Panc1 (cell line): ENCODE measurements around the gene OR11A1. TPM values are rescaled to one million over a fixed set of nuclear protein-coding genes. Genes with fewer than 3 reads are reported as not detected.
"Not testable (repeated sequence)": the region's sequence is repeated elsewhere in the genome, so short reads cannot be mapped to it uniquely, and the experiment has no call there.

ENCODE experiments used
- ATAC-seq: fragments of 200-7000 bp; cut with Tn5 transposase; 2 replicates; pipeline ENCODE4 v1.9.1; 2020; ENCODE audit warnings: mild to moderate bottlenecking, moderate library complexity
- BruUV-seq: library from RNA; stranded (reverse); fragments of 400-500 nt; replicated peaks from 2 replicates; lab custom pipeline; 2021; lab: Mats Ljungman, UMichigan
- CTCF ChIA-PET: fragments of 300-600 bp; sonication (Branson Sonifier 250); formaldehyde crosslinking; loops from one replicate; lab custom pipeline; 2022; ENCODE audit warnings: antibody characterized with exemption; lab: Charles Lee
- POLR2A ChIA-PET: fragments of 300-600 bp; sonication (Branson Sonifier 250); formaldehyde crosslinking; loops from one replicate; lab custom pipeline; 2022; ENCODE audit warnings: antibody characterized with exemption; lab: Charles Lee
- DNase-seq: peaks from one replicate; pipeline ENCODE4 v3.0.0-alpha.2; 2010; ENCODE audit warnings: low read depth, low spot score
- H3K27ac ChIP-seq: 2 replicates; pipeline ENCODE4 v1.5.1; 2011; ENCODE audit warnings: mild to moderate bottlenecking, low read length, inconsistent platforms
- H3K27me3 ChIP-seq: fragments of 200-500 bp; sonication (Bioruptor generic); 2 replicates; pipeline ENCODE4 v1.6.0; 2014; ENCODE audit warnings: low read length, inconsistent platforms; ENCODE audit not compliant: control insufficient read depth, insufficient read depth
- H3K36me3 ChIP-seq: fragments of 200-500 bp; sonication (Bioruptor generic); 2 replicates; pipeline ENCODE4 v1.5.1; 2014; ENCODE audit warnings: inconsistent platforms, mild to moderate bottlenecking, low read length, moderate library complexity; ENCODE audit not compliant: control insufficient read depth, insufficient read depth
- H3K4me1 ChIP-seq: 2 replicates; pipeline ENCODE4 v1.5.1; 2011; ENCODE audit warnings: inconsistent platforms, mild to moderate bottlenecking, low read length, moderate library complexity; ENCODE audit not compliant: control insufficient read depth, insufficient read depth
- H3K4me3 ChIP-seq, 2 experiments: 2 replicates each; pipeline ENCODE4 v1.5.1; 2011 to 2012; ENCODE audit warnings: low read depth in 2 of 2, low read length in 2 of 2, mild to moderate bottlenecking in 2 of 2, inconsistent platforms in 1 of 2, moderate library complexity in 1 of 2
- H3K9me3 ChIP-seq: fragments of 200-500 bp; sonication (Bioruptor generic); 2 replicates; pipeline ENCODE4 v1.5.1; 2014; ENCODE audit warnings: low read depth, mild to moderate bottlenecking, inconsistent platforms, low read length, moderate library complexity; ENCODE audit not compliant: control insufficient read depth, insufficient read depth
- CTCF ChIP-seq: fragments of 450-650 bp; IDR thresholded peaks from 2 replicates; pipeline ENCODE4 v1.5.1; 2017; ENCODE audit warnings: mild to moderate bottlenecking
- POLR2AphosphoS5 ChIP-seq: IDR thresholded peaks from 2 replicates; pipeline ENCODE4 v1.6.1; 2012; ENCODE audit warnings: mild to moderate bottlenecking, low read depth, low read length, moderate library complexity
- SIN3A ChIP-seq: IDR thresholded peaks from 2 replicates; pipeline ENCODE4 v1.6.1; 2012; ENCODE audit warnings: low read depth, mild to moderate bottlenecking, low read length, moderate library complexity, borderline replicate concordance; ENCODE audit not compliant: insufficient read depth
- TCF7L2 ChIP-seq: IDR thresholded peaks from 2 replicates; pipeline ENCODE4 v1.6.1; 2011; ENCODE audit warnings: mild to moderate bottlenecking, low read depth, low read length, inconsistent platforms
- in situ Hi-C: cut with HindIII; loops from 2 replicates; pipeline ENCODE4 v1.10.0; 2016; ENCODE audit warnings: low sequenced_read_pairs, low pct_unique_long_range_greater_than_20kb
- intact Hi-C: fragments of 100-400 bp; cut with micrococcal nuclease; formaldehyde crosslinking; loops from one replicate; pipeline ENCODE4 v1.10.0; 2022; ENCODE audit not compliant: unreplicated experiment
- total RNA-seq: library from RNA; stranded (reverse); gene quantifications from one replicate; pipeline ENCODE4 v1.2.1, GENCODE V29; 2021; ENCODE audit not compliant: unreplicated experiment
- TF ChIP-seq, protein P1 (sequence below), 2 experiments: IDR thresholded peaks; 2 replicates each; pipeline ENCODE4 v1.6.1; 2011 to 2012; ENCODE audit warnings: low read depth in 2 of 2, control low read depth in 1 of 2, low read length in 1 of 2, mild to moderate bottlenecking in 1 of 2, moderate library complexity in 1 of 2; ENCODE audit not compliant: insufficient read depth in 1 of 2

Gene OR11A1
- total RNA-seq, 1 experiment from 2014 or later = not detected

GRCh38 chr6:29444031-29444430 lies 12.8 kb downstream of the OR11A1 start:
- H3K9me3 ChIP-seq, in situ Hi-C loops, DNase-seq, H3K36me3 ChIP-seq, H3K27ac ChIP-seq, H3K4me3 ChIP-seq, H3K4me1 ChIP-seq, POLR2A ChIA-PET, H3K27me3 ChIP-seq, intact Hi-C loops, BruUV-seq, ATAC-seq, CTCF ChIA-PET: not testable (repeated sequence)

- intact Hi-C loops (no loop called here), in situ Hi-C loops (no loop called here)
- no peaks in the 10 kb centered on the region; the same call in 1 of the 2 replicates for H3K27me3 ChIP-seq
- BruUV-seq = no TSS peak
- POLR2A ChIA-PET = no interaction called here
- CTCF ChIA-PET = no interaction called here
- no peaks in the 10 kb centered on the region for H3K36me3 ChIP-seq
- H3K4me3 ChIP-seq = no peak overlapping the region
- H3K9me3 ChIP-seq = no peaks in the 10 kb centered on the region
- no peaks in the 10 kb centered on the region for H3K4me1 ChIP-seq
- DNase-seq (no peak), ATAC-seq (no peak)
- TF ChIP-seq CTCF (no peak), POLR2AphosphoS5 (no peak), TCF7L2 (no peak), SIN3A (no peak)
- TF ChIP-seq, protein P1, sequence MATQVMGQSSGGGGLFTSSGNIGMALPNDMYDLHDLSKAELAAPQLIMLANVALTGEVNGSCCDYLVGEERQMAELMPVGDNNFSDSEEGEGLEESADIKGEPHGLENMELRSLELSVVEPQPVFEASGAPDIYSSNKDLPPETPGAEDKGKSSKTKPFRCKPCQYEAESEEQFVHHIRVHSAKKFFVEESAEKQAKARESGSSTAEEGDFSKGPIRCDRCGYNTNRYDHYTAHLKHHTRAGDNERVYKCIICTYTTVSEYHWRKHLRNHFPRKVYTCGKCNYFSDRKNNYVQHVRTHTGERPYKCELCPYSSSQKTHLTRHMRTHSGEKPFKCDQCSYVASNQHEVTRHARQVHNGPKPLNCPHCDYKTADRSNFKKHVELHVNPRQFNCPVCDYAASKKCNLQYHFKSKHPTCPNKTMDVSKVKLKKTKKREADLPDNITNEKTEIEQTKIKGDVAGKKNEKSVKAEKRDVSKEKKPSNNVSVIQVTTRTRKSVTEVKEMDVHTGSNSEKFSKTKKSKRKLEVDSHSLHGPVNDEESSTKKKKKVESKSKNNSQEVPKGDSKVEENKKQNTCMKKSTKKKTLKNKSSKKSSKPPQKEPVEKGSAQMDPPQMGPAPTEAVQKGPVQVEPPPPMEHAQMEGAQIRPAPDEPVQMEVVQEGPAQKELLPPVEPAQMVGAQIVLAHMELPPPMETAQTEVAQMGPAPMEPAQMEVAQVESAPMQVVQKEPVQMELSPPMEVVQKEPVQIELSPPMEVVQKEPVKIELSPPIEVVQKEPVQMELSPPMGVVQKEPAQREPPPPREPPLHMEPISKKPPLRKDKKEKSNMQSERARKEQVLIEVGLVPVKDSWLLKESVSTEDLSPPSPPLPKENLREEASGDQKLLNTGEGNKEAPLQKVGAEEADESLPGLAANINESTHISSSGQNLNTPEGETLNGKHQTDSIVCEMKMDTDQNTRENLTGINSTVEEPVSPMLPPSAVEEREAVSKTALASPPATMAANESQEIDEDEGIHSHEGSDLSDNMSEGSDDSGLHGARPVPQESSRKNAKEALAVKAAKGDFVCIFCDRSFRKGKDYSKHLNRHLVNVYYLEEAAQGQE (IDR thresholded peaks at IDR 0.05; ENCODE audit: insufficient read depth in 1 of 2, low read depth in 2 of 2, low read length in 1 of 2) = no peak
- H3K27ac ChIP-seq = no peak overlapping the region
Measured at GRCh38 chr6:29442719-29443118, 14.2 kb downstream of the OR11A1 start.

DNA sequence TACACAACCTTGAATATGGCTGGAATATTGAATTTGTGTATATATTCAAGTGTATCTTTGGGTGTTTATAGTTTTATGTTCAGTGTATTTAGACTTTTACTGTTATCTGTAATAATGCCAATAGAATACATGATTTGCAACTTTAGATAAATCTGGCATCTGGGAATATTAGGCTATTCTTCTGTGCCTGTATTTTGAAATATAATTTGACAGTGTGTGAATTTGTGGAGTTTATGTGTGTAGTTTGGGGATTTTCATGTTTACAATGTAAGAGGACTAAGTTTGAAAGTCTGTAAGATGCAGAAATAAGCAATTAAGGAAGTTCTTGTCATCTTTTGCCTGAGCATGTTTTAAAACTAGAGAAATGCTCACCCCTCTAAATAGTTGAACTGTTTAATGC lies 17.9 kb downstream of the OR11A1 start, which contains the start of gene OR10C1:
Gene OR10C1, plus strand, starts transcription at position 301 of the 400 bp plus-strand sequence. CDS start 710 bp downstream, outside the sequence.
- H3K9me3 ChIP-seq = no peaks in the 10 kb centered on the region
- TF ChIP-seq CTCF = no peak
- CTCF ChIA-PET = no interaction called here
- DNase-seq = no peak
- no peak within 1 kb of the TSS for H3K4me3 ChIP-seq
- POLR2A ChIA-PET = no interaction called here
- no peaks in the 10 kb centered on the region for H3K4me1 ChIP-seq
- no TSS peak for BruUV-seq
- peaks cover 2% of the 10 kb centered on the region for H3K27me3 ChIP-seq
- in situ Hi-C loops (no loop called here), intact Hi-C loops (no loop called here)
- H3K27ac ChIP-seq = no peak within 1 kb of the TSS
- no peak for ATAC-seq
- H3K36me3 ChIP-seq = no peaks in the 10 kb centered on the region

- H3K27me3 ChIP-seq, CTCF ChIA-PET, H3K4me3 ChIP-seq, H3K9me3 ChIP-seq, H3K4me1 ChIP-seq, in situ Hi-C loops, POLR2A ChIA-PET, intact Hi-C loops, ATAC-seq, H3K36me3 ChIP-seq, BruUV-seq, H3K27ac ChIP-seq, DNase-seq: not testable (repeated sequence)
Measured at GRCh38 chr6:29436730-29437129, 20.1 kb downstream of the OR11A1 start.
